NCI-H2227 (cell line): ENCODE measurements around the gene HMCN2.

ENCODE experiments used
- DNase-seq: peaks from one replicate; lab custom pipeline; 2025; ENCODE audit not compliant: unreplicated experiment; lab: John Stamatoyannopoulos, UW

HMCN2 gene

DNA sequence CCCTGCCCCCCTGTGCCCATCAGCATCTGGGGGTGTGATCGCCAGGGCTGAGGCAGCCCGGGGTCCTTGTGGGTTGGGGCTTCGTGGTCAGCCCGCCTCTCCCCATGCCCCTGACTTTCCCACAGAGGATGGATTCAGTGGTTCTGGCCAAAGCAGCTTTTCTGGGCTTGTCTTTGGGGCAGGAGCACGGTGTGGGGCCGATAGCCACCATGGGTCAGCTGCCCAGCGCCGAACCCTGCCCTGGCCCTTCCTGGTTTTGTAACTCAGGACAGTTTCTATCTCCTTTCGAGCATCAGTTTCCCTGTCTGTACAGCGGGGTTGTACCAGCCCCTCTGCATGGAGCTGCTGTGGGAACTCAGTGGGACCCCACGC, 77.1 kb downstream of the HMCN2 start:
- no peak for DNase-seq

DNA sequence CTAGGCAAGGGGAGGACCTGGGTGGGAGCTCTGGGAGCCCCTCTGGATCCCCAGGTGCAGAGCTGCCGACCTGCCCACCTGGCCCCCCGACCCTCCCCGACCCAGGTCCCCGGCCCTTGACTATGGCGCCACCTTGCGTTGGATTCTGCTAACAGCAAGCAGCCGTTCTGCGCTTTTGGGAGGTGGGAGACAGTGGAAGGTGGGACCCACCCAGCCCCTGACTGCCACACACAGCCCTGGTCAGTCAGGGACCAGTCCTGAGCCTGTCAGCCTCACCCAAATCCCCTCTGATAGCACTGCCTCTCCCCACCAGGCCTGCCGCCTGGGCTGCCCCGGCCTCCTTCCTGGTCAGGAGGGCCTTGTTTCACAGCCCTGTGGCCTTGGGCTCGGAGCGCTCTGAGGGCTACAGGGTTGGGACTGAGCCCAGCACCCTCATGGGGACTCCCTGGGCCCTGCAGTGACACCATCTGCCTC, 77.9 kb downstream of the HMCN2 start:
- peak; percentile 36 for DNase-seq

DNA sequence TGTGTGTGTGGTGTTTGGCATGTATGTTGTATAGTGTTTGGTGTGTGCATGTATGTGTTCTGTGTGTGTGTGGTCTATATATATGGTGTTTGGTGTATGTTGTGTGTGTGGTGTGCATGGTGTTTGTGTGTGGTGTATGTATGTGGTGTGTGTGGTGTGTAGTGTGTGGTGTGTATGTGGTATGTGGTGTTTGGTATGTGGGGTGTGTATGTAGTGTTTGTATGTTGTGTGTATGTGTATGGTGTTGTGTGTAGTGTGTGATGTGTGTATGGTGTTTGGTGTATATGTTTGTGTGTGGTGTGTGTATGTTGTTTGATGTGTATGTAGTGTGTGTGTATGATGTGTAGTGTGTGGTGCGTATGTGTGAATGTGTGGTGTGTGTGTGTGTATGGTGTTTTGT, 78.8 kb downstream of the HMCN2 start:
- DNase-seq = no peak

DNA sequence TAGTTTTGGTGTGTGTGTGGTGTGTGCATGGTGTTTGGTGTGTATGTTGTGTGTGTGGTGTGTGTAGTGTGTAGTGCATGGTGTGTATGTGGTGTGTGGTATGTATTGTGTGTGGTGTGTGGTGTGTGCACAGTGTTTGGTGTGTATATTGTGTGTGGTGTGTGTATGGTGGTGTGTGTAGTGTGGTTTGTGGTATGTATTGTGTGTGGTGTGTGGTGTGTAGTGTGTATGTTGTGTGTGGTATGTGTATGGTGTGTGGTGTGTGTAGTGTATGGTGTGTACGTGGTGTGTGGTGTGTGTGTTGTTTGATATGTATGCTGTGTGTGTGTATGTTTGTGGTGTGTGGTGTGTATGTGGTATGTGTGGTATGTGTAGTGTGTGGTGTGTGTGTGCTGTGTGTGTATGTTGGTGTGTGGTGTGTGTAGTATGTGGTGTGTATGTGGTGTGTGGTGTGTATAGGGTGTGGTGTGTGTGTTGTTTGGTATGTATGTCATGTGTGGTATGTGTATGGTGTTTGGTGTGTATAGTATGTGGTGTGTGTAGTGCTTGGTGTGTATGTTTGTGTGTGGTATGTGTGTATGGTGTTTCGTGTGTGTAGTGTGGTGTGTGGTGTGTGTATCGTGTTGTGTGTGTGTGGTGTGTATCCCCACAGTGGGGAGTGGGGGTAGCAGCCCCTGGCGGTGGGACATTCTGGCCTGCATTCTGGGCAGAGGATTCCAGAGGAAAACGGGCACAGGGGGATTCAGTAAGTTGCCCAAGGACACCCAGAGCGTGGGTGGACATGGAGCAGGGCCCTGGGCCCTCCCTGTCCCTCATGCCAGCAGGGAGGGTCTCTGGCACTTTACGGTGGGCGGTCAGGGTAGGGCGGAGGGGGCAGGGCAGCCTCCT, 79.7 kb downstream of the HMCN2 start:
- no peak for DNase-seq

DNA sequence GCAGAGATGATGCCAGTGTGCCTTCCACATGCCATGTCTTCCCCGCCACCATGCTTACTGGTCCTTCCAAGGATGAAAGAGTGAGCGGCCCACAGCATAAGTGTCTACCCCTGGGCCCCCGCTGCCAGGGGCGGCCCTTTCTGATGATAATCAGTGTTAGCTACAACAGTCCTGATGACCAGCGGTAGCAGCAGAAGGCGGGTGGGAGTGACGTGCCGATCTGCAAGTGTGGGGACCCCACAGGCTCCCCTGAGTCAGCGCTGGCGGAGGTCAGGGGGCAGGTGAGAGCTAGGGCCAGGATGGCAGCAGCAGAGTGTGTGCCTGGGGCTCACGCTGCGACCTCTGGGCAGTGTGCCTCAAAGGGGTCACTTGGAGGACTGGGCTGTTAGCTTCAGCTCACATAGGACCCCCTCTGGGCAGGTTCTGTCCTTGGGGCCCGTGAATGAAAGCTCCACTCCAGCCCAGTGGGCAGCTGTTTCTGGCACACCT, 80.4 kb downstream of the HMCN2 start:
- peak; percentile 24 for DNase-seq

DNA sequence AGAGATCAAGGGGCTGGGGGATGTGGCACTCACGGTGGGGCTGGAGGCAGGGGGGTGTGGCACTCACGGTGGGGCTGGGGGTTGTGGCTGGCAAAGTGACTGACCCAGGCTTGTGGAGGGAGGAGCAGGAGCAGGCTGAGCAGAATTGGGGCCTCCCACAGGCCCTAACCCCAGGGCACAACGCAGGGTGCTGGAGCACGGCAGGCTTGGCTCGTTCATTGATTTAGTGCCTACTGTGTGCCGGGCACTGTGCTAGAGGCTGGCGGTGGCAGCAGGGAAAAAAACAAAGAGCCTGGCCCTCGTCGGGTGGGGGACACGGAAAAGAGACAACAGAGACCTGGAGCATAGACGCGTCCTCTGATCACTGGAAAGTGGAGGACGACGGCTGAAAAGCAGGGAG, 80.9 kb downstream of the HMCN2 start:
- DNase-seq = no peak

DNA sequence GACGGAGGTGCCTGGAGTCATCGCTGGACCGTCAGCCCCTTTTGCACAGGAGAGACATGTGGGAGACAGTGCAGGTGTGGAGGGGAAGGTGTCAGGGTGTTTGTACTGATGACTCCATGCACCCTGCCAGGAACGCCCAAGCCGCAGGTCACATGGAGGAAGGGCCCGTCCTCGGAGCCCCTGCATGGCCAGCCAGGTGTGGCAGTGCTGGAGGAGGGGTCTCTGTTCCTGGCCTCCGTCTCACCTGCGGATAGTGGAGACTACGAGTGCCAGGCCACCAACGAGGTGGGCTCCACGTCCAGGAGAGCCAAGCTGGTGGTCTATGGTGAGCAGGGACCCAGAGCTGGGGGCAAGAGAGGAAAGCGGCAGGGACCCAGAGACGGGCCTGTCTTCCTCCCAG, 81.5 kb downstream of the HMCN2 start:
- DNase-seq = no peak

DNA sequence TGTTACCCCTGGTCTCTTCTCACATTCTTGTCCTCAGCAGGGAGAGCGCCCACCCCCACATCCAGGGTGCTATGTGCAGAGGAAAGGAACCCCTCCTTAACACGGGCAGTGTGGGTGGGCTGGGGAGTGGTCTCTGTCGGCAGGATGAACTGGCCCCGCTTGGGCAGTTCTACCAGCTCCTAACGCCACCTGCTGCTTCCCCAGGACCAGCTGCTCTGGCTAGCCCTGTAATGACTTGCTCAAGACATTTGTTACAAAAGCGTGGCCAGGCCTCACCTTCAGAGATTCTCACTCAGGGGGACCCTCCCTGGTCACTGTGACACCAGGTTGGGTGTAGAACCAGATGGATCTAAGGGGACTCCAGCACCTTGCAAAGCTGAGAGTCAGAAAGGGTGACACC, 82.4 kb downstream of the HMCN2 start:
- no peak for DNase-seq

DNA sequence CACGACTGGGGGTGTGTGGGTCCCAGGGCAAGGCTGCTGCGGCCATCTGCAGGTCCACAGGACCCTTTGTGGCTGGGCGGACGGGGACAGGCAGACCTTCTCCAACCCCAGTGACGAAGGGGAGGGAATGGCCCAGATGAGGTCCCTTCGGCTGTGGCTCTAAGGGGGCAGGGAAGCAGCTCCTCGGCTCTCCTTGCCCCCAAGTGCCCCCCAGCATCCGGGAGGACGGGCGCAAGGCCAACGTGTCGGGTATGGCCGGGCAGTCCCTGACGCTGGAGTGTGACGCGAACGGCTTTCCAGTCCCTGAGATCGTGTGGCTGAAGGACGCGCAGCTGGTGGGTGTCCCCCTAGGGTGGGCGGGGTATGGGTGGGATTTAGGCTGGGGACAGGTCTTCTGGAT, 82.8 kb downstream of the HMCN2 start:
- DNase-seq = no peak

DNA sequence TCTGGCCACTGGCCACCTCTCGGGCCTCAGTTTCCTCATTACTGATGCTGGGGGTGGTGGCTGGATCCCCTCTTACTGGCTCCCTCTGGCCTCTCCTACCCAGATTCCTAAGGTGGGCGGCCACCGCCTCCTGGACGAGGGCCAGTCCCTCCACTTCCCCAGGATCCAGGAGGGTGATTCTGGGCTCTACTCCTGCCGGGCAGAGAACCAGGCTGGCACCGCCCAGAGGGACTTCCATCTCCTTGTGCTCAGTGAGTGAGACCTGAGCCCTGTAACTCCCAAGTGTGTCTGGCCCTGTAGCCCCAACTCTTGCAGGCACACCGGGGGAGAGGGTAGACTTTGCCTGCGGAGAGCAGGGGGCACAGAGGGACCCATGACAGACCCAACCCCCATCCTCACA, 83.3 kb downstream of the HMCN2 start:
- DNase-seq = no peak

DNA sequence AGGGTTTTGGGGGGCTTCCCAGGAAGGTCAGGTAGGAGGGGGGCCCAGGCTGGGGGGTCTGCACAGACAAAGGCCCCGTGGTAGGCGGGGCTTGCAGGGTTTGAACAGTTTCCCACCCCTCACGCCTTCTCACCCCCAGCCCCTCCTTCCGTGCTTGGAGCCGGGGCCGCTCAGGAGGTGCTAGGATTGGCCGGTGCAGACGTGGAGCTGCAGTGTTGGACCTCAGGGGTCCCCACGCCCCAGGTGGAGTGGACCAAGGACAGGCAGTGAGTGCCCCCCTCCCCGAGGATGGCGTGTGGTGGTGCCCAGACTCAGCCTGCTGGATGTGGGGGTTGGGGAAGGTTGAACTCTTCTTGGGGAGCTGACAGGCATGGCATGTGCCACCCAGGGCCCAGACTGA, 83.8 kb downstream of the HMCN2 start:
- no peak for DNase-seq

DNA sequence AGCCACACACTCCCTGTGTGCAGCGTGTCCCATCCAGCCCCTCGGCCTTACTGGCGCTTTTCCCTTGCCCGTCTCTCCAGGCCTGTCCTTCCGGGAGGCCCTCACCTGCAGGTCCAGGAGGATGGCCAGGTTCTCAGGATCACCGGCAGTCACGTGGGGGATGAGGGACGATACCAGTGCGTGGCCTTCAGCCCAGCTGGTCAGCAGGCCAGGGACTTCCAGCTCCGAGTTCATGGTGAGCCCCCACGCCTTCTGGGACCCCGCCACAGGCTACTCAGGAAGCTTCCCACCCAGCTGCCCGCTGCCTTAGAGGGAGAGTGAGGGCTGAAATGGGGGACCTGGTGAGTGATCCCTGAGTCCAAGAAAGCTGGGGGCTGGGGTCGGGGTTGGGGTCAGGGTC, 85.8 kb downstream of the HMCN2 start:
- no peak for DNase-seq

DNA sequence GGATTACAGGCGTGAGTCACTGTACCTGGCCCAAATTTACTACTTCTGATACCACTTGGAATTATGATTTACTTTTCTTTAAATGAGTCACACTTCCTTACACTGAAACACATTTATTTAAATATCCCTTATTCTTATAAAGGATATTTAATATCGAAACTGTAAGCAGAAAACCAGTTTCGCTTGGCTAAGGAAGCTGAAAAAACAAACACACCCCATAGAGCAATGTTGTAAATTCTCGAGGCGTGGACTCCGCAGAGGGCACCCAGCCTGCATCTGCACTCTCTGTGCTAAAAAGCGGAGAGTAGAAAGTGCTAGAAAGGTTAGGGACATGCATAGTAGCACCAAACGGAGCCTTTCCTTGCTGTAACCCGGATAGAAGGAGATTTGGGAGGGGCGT, 86.5 kb downstream of the HMCN2 start:
- no peak for DNase-seq

DNA sequence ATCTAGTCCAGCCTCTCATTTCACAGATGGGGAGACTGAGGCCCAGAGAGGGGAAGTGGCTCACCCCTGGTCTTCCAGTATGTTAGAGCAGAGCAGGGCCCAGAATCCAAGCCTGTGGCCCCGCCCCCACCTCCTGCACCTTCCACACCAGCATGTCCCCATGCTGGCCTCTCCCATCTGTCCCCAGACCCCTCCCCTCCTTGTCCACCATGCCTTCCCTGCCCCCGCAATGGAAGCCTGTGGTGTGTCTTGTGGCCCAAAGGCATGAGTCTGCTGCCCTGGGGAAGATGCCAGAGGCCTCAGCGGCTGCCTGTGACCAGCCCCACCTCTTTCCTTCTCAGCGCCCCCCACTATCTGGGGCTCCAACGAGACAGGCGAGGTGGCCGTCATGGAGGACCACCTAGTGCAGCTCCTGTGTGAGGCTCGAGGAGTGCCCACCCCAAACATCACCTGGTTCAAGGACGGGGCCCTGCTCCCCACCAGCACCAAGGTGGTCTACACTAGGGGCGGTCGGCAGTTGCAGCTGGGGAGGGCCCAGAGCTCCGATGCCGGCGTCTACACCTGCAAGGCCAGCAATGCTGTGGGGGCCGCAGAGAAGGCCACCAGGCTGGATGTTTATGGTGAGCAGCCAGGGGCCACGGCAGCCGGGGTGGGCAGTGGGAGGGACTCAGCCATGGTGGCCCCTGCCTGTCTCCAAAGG, 87.2 kb downstream of the HMCN2 start:
- DNase-seq = no peak

DNA sequence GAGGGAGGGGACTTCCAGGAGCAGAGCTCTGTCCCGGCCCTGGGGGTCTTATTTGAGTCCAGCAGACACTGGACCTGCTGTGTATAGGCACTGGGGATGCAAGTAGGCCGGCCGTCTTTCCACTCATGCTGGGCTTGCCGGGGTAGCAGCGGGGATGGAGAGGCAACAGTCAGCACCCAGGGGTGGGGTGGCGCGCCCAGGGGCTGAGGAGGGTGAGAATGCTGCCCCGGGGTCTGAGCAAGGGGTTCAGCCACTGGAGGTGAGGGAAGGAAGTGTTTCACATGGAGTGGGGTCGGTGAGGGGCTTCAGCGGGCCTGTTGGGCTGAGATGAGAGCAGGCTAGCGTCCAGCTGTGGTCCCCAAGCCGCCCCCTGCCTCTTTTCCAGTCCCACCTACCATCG, 88.8 kb downstream of the HMCN2 start:
- no peak for DNase-seq

DNA sequence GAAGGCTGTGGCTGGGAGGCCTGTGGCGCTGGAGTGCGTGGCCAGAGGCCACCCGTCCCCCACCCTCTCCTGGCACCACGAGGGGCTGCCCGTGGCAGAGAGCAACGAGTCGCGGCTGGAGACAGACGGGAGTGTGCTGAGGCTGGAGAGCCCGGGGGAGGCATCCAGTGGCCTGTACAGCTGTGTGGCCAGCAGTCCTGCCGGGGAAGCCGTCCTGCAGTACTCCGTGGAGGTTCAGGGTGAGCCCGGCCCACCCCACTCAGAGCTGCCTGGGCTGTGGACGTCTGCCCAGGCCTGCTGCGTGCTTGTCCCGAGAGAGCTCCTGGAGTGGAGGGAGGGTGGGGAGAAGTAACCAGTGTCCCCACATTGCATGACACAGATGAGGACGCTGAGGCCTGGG, 89.2 kb downstream of the HMCN2 start:
- no peak for DNase-seq

DNA sequence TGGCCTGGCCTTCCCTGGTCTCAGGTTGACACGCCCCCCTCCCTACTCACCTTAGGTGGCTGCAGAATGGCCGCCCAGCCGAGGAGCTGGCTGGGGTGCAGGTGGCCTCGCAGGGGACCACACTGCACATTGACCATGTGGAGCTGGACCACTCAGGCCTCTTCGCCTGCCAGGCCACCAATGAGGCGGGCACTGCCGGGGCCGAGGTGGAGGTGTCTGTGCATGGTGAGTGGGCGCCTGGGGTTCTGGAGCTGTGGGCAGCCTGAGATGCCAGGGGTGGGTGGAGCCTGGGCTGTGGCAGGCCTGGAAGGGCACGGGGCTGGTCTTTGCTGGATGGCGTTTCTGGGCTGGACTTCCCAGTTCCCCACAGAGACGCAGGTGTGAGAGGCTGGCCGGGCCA, 90.5 kb downstream of the HMCN2 start:
- no peak for DNase-seq

DNA sequence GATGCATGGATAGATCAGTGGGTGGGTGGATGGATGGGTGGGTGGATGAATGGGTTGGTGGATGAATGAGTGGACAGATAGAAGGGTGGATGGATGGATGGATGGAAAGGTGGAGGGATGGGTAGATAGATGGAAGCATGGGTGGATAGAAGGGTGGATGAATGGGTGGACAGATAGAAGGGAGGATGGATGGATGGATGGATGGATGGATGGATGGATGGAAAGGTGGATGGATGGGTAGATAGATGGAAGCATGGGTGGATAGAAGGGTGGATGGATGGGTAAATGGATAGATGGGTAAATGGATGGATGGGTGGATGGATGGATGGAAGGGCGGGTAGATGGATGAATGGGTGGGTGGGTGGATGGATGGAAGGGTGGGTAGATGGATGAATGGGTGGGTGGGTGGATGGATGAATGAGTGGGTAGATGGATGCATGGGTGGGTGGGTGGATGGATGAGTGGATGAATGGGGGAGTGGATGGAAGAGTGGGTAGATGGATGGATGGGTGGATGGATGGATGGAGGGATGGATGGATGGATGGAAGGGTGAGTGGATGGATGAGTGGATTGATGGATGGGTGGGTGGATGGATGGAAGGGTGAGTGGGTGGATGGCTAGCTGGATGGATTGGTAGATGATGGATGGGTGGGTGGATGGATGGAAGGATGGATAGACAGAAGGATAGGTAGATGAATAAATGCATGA, 91.5 kb downstream of the HMCN2 start:
- no peak for DNase-seq

DNA sequence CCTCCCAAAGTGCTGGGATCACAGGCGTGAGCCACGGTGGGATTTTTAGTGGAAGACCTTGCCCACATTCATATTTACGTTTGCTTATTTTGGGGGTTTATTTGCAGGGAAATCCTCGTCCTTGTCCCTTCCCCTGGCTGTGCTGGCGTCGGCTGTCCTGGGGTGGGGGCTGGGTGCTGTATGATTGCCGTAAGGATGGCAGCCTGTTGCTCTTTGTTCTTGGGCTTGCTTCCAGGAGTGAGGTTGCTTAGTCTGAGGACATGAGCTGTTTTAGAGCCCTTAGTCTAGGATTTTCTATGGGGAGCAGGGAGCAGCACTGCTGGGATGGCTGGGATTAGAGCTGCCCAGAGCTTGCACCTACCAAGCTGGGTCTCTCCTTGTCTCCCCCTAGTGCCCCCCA, 93.4 kb downstream of the HMCN2 start:
- no peak for DNase-seq

DNA sequence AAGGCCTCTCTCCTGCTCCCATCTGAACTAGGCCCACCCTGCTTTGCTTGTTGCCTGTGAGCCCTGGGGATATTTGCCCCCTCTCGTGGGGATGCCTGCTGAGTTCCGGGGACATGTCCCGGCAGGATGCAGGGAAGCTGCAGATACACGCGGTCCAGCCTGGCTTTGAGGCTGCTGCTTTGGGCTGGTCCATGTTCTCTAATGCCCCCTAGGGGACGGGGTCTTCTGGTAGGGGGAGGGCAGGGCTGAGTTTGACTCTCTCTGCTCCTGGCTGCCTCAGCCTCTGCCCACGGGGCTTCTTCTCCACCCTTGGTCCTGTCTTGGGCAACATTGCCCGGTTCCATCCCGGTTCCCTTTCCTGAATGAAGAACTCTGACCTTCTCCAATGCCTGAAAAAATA, 94.3 kb downstream of the HMCN2 start:
- no peak for DNase-seq

DNA sequence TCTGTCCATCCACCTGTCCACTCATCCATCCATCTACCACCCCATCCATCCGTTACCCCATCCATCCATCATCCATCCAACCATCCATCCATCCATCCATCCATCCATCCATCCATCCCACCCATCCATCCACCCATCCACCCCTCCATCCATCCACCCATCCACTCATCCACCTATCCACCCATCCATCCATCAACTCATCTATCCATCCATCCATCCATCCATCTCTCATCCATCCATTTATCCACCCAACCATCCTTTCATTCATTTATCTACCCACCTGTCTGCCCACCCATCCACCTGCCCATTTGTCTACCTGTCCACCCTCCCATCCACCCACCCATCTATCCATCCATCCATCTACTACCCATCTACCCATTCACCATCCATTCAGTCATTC, 95.1 kb downstream of the HMCN2 start:
- DNase-seq = no peak

DNA sequence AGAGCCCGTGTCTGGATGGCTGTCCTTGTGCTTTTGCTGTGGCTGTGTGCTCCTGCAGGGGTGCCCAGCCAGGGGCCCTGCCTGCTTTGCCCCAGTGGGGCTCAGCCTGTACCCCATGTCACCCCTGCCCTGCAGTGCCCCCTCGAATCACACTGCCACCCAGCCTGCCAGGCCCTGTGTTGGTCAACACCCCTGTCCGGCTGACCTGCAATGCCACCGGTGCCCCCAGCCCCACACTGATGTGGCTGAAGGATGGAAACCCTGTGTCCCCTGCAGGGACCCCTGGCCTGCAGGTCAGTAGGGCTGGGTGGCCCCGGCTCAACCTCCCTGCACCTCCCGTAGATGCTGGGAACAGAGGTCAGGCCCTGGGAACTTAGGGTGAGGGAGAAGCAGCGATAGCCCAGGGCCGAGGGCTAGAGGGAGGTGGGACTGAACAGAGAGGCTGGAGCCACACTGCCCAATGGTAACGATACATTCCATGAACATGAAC, 96.4 kb downstream of the HMCN2 start:
- no peak for DNase-seq
